ENCODE measurements around the gene ALG9. TPM values are rescaled to one million over a fixed set of nuclear protein-coding genes. Genes with fewer than 3 reads are reported as not detected.
A peak's percentile ranks its signal among the peaks of the same experiment; 100 is the strongest.

The ALG9 gene
- total and polyA plus RNA-seq, 7 donors = 9.6 to 21.9 (median 15.3) TPM

- intact Hi-C loops (cut with DNase I) = no loop called here
- TF ChIP-seq, protein P1, sequence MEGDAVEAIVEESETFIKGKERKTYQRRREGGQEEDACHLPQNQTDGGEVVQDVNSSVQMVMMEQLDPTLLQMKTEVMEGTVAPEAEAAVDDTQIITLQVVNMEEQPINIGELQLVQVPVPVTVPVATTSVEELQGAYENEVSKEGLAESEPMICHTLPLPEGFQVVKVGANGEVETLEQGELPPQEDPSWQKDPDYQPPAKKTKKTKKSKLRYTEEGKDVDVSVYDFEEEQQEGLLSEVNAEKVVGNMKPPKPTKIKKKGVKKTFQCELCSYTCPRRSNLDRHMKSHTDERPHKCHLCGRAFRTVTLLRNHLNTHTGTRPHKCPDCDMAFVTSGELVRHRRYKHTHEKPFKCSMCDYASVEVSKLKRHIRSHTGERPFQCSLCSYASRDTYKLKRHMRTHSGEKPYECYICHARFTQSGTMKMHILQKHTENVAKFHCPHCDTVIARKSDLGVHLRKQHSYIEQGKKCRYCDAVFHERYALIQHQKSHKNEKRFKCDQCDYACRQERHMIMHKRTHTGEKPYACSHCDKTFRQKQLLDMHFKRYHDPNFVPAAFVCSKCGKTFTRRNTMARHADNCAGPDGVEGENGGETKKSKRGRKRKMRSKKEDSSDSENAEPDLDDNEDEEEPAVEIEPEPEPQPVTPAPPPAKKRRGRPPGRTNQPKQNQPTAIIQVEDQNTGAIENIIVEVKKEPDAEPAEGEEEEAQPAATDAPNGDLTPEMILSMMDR (IDR thresholded peaks at IDR 0.05) = no peak
- H3K4me3 ChIP-seq = no peak overlapping the region
- no peak overlapping the region for H3K27ac ChIP-seq
- peaks cover 0 to 94% of the 10 kb centered on the region in 2 donors for H3K36me3 ChIP-seq (ENCODE audit: insufficient read depth in 1 of 2, low read depth in 1 of 2)
- peaks cover 5% of the 10 kb centered on the region for H3K4me1 ChIP-seq
- H3K27me3 ChIP-seq (ENCODE audit: insufficient read depth in 3 of 3, low read length in 2 of 3) = no peaks in the 10 kb centered on the region
- WGBS, 3 donors = 82 to 89% (median 87%) methylated on average over 2 of the region's 2 CpGs
- no peak for ATAC-seq
- H3K9me3 ChIP-seq = no peaks in the 10 kb centered on the region
- no peak for DNase-seq
These were observed 25.3 kb downstream of the ALG9 start for GRCh38 chr11:111846063-111846462.

GRCh38 chr11:111845276-111846028 is 25.9 kb downstream of the ALG9 start:
- intact Hi-C loops (cut with DNase I) = no loop called here
- H3K36me3 ChIP-seq (ENCODE audit: insufficient read depth in 1 of 2, low read depth in 1 of 2) = peaks cover 0 to 88% of the 10 kb centered on the region in 2 donors
- H3K27me3 ChIP-seq (ENCODE audit: insufficient read depth in 3 of 3, low read length in 2 of 3) = no peaks in the 10 kb centered on the region
- H3K9me3 ChIP-seq = no peaks in the 10 kb centered on the region
- peaks cover 11% of the 10 kb centered on the region for H3K4me1 ChIP-seq
- H3K27ac ChIP-seq = no peak overlapping the region
- DNase-seq = no peak
- no peak overlapping the region for H3K4me3 ChIP-seq
- ATAC-seq = no peak
- WGBS, 3 donors = 84 to 86% (median 85%) methylated on average over 7 of the region's 7 CpGs
- TF ChIP-seq, protein P1 (IDR thresholded peaks at IDR 0.05) = no peak

- 87 to 88% (median 88%) methylated on average over 5 of the region's 5 CpGs for WGBS, 3 donors
These were observed 27.7 kb downstream of the ALG9 start for GRCh38 chr11:111843661-111844060.

DNA sequence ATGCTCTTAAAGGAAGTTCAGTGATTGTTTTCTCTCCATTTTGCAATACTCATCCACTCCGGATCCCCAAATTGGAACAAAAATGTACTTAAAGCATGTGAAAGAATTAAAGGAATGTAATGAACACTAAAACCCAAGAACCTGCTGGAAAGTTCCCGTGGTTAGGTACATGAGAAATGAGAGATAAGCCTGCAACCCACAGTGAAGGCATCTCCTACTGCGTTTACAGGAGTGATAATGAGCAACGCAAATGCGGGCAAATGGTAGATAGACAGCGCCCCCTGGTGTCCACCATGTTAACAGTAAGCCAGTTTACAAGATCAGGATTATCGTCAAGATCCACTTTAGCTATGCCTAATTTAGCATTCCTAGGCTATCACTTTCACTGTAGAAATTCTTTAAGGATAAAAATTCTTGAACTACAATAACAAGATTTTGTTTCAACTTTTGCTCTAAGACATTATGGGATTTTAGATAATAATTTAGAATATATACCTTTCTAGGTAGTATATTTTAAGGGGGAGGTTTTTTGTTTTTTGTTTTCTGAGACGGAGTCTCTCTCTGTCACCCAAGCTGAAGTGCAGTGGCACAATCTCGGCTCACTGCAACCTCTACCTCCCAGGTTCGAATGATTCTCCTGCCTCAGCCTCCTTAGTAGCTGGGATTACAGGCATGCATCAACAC is 29.9 kb downstream of the ALG9 start:
- H3K36me3 ChIP-seq (ENCODE audit: insufficient read depth in 1 of 2, low read depth in 1 of 2) = peaks cover 0 to 67% of the 10 kb centered on the region in 2 donors
- H3K4me1 ChIP-seq = peaks cover 38% of the 10 kb centered on the region
- intact Hi-C loops (cut with DNase I) = loop anchor here (1.0 to 5.0 kb wide), 5 partner anchors 64 to 274 kb away; partner anchors contain the start of gene SIK2 (in 2 of the 2)
- WGBS, 3 donors = 18 to 27% (median 21%) methylated on average over 10 of the region's 10 CpGs
- ATAC-seq (peak; percentile 84 to 90 (median 86)), DNase-seq (peak; percentile 85 to 91)
- no peak overlapping the region for H3K4me3 ChIP-seq
- peak overlapping the region; percentile 83 for H3K27ac ChIP-seq
- H3K9me3 ChIP-seq = no peaks in the 10 kb centered on the region
- H3K27me3 ChIP-seq (ENCODE audit: insufficient read depth in 3 of 3, low read length in 2 of 3) = no peaks in the 10 kb centered on the region
- TF ChIP-seq, protein P1 (IDR thresholded peaks at IDR 0.05) = peak; percentile 97

More at GRCh38 chr11:111843661-111844060, 27.7 kb downstream of the ALG9 start:
- Histone ChIP-seq H3K27ac (no peak overlapping the region), H3K36me3 (ENCODE audit: insufficient read depth in 1 of 2, low read depth in 1 of 2) (peaks cover 0 to 70% of the 10 kb centered on the region in 2 donors), H3K27me3 (ENCODE audit: insufficient read depth in 3 of 3, low read length in 2 of 3) (no peaks in the 10 kb centered on the region), H3K4me3 (no peak overlapping the region), H3K9me3 (no peaks in the 10 kb centered on the region), H3K4me1 (peaks cover 21% of the 10 kb centered on the region)
- no peak for ATAC-seq
- no peak for DNase-seq
- TF ChIP-seq, protein P1 (IDR thresholded peaks at IDR 0.05) = no peak
- intact Hi-C loops (cut with DNase I) = loop anchor here (5.0 kb wide), 4 partner anchors 66 to 276 kb away; partner anchors contain the start of gene SIK2 (in 1 of the 2)
